H1 (cell line): ENCODE results near the gene MTF1.

Experiments used
- EP300 ChIP-seq, 2 experiments: IDR thresholded peaks; 1 replicate in 1 of 2; 2 replicates in 1 of 2; pipeline ENCODE4 v1.6.1; 2011 to 2012; ENCODE audit warnings: low read depth in 2 of 2, low read length in 2 of 2, mild to moderate bottlenecking in 2 of 2, borderline replicate concordance in 1 of 2, inconsistent platforms in 1 of 2, moderate library complexity in 1 of 2
- GABPA ChIP-seq: IDR thresholded peaks from 2 replicates; pipeline ENCODE4 v1.6.1; 2011; ENCODE audit warnings: mild to moderate bottlenecking, low read length, moderate library complexity, borderline replicate concordance; ENCODE audit not compliant: insufficient read depth

DNA sequence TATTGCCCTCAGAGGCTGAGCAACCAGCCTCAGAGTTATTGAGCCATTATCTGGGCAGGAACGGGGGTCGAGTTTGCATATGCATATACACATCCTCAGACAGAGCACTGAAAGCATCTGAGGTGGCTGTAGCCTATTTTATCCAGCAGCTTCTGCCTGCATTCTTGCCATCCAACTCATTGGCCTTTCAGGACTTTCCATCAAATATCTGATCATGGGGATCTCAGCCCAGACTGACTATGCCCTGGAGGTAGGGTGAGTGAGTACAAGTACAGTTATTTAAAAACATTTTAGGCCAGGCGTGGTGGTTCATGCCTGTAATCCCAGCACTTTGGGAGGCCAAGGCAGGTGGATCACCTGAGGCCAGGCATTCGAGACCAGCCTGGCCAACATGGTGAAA, 1.8 kb upstream of the MTF1 start:
- TF ChIP-seq EP300 (IDR thresholded peaks at IDR 0.05; ENCODE audit: borderline replicate concordance in 1 of 2, low read depth in 2 of 2, low read length in 2 of 2) (no peak), GABPA (no peak)
